Mesenchymal stem cell (in vitro differentiated cells and primary cell): Measurements from ENCODE around the gene REM1.

Experiments used
- DNase-seq: peaks from one replicate; pipeline ENCODE4 v3.0.0-alpha.2; 2013
- H2AFZ ChIP-seq: one replicate; pipeline ENCODE4 v1.6.1; 2013; ENCODE audit warnings: low read depth, mild to moderate bottlenecking, control low read depth, inconsistent platforms, low read length, moderate library complexity
- H2AK5ac ChIP-seq: 2 replicates; pipeline ENCODE4 v1.6.1; 2013; ENCODE audit warnings: low read length, moderate library complexity, mild to moderate bottlenecking, inconsistent platforms; ENCODE audit not compliant: severe bottlenecking
- H2BK120ac ChIP-seq: one replicate; pipeline ENCODE4 v1.6.1; 2013; ENCODE audit warnings: low read depth, mild to moderate bottlenecking, inconsistent platforms, low read length, moderate library complexity
- H2BK12ac ChIP-seq, 2 experiments: one replicate each; pipeline ENCODE4 v1.6.1; 2013; ENCODE audit warnings: inconsistent platforms in 2 of 2, low read length in 2 of 2, mild to moderate bottlenecking in 2 of 2, moderate library complexity in 2 of 2, control low read depth in 1 of 2
- H2BK15ac ChIP-seq: one replicate; pipeline ENCODE4 v1.6.1; 2013; ENCODE audit warnings: mild to moderate bottlenecking, low read depth, inconsistent platforms; ENCODE audit not compliant: poor library complexity, severe bottlenecking
- H2BK5ac ChIP-seq: 2 replicates; pipeline ENCODE4 v1.6.1; 2013; ENCODE audit warnings: low read depth, mild to moderate bottlenecking, low read length, control low read depth, inconsistent platforms; ENCODE audit not compliant: poor library complexity, severe bottlenecking
- H3K14ac ChIP-seq, 2 experiments: one replicate each; pipeline ENCODE4 v1.6.1; 2013; ENCODE audit warnings: inconsistent platforms in 2 of 2, low read length in 2 of 2, control low read depth in 1 of 2, mild to moderate bottlenecking in 1 of 2, moderate library complexity in 1 of 2
- H3K18ac ChIP-seq, 2 experiments: one replicate each; pipeline ENCODE4 v1.6.1; 2013; ENCODE audit warnings: inconsistent platforms in 2 of 2, low read length in 2 of 2, control low read depth in 1 of 2, low read depth in 1 of 2, mild to moderate bottlenecking in 1 of 2
- H3K23ac ChIP-seq, 2 experiments: one replicate each; pipeline ENCODE4 v1.6.1; 2013; ENCODE audit warnings: inconsistent platforms in 2 of 2, low read length in 2 of 2, mild to moderate bottlenecking in 2 of 2, moderate library complexity in 2 of 2, control low read depth in 1 of 2
- H3K27ac ChIP-seq: 2 replicates; pipeline ENCODE4 v1.5.1; 2013; ENCODE audit warnings: mild to moderate bottlenecking, moderate library complexity, low read length, control low read depth, inconsistent platforms; ENCODE audit not compliant: poor library complexity, severe bottlenecking
- H3K27me3 ChIP-seq, 2 experiments: 2 replicates each; pipeline versions ENCODE4 v1.6.1 to v1.7.0; 2013; ENCODE audit warnings: low read length in 2 of 2, mild to moderate bottlenecking in 2 of 2, moderate library complexity in 2 of 2, control low read depth in 1 of 2, inconsistent platforms in 1 of 2; ENCODE audit not compliant: control insufficient read depth in 1 of 2, insufficient read depth in 1 of 2
- H3K36me3 ChIP-seq, 2 experiments: 2 replicates each; pipeline versions ENCODE4 v1.6.1 to v1.7.0; 2013; ENCODE audit warnings: low read length in 2 of 2, control low read depth in 1 of 2, inconsistent platforms in 1 of 2, low read depth in 1 of 2, mild to moderate bottlenecking in 1 of 2; ENCODE audit not compliant: insufficient read depth in 2 of 2, control insufficient read depth in 1 of 2
- H3K4ac ChIP-seq, 2 experiments: one replicate each; pipeline ENCODE4 v1.6.1; 2013; ENCODE audit warnings: inconsistent platforms in 2 of 2, low read length in 2 of 2, mild to moderate bottlenecking in 2 of 2, moderate library complexity in 2 of 2, control low read depth in 1 of 2, low read depth in 1 of 2
- H3K4me1 ChIP-seq: 2 replicates; pipeline ENCODE4 v1.6.1; 2013; ENCODE audit warnings: low read depth, low read length, control low read depth; ENCODE audit not compliant: control insufficient read depth, insufficient read depth
- H3K4me2 ChIP-seq: 2 replicates; pipeline ENCODE4 v1.6.1; 2013; ENCODE audit warnings: low read length, mild to moderate bottlenecking, inconsistent platforms; ENCODE audit not compliant: poor library complexity, severe bottlenecking
- H3K4me3 ChIP-seq, 2 experiments: 2 replicates each; pipeline versions ENCODE4 v1.5.1 to v1.7.0; 2013; ENCODE audit warnings: low read length in 2 of 2, mild to moderate bottlenecking in 2 of 2, control low read depth in 1 of 2, low read depth in 1 of 2; ENCODE audit not compliant: insufficient read depth in 1 of 2
- H3K79me1 ChIP-seq: replicated peaks from 2 replicates; pipeline ENCODE4 v1.6.1; 2013; ENCODE audit warnings: mild to moderate bottlenecking, control low read depth, low read length, inconsistent platforms; ENCODE audit not compliant: poor library complexity, severe bottlenecking
- H3K9ac ChIP-seq: 2 replicates; pipeline ENCODE4 v1.7.0; 2013; ENCODE audit warnings: mild to moderate bottlenecking, low read length, moderate library complexity
- H3K9me3 ChIP-seq: 2 replicates; pipeline ENCODE4 v1.7.0; 2013; ENCODE audit warnings: mild to moderate bottlenecking, low read length; ENCODE audit not compliant: control insufficient read depth
- H4K8ac ChIP-seq: one replicate; pipeline ENCODE4 v1.6.1; 2013; ENCODE audit warnings: inconsistent platforms, mild to moderate bottlenecking, low read length, moderate library complexity
- H4K91ac ChIP-seq: one replicate; pipeline ENCODE4 v1.6.1; 2013; ENCODE audit warnings: mild to moderate bottlenecking, low read length, inconsistent platforms
- WGBS: methylation state at CpG from one replicate; pipeline ENCODE4 v1.1.7; 2013; ENCODE audit warnings: mixed read lengths; 5-methylcytosine and 5-hydroxymethylcytosine counted together

The REM1 gene

DNA sequence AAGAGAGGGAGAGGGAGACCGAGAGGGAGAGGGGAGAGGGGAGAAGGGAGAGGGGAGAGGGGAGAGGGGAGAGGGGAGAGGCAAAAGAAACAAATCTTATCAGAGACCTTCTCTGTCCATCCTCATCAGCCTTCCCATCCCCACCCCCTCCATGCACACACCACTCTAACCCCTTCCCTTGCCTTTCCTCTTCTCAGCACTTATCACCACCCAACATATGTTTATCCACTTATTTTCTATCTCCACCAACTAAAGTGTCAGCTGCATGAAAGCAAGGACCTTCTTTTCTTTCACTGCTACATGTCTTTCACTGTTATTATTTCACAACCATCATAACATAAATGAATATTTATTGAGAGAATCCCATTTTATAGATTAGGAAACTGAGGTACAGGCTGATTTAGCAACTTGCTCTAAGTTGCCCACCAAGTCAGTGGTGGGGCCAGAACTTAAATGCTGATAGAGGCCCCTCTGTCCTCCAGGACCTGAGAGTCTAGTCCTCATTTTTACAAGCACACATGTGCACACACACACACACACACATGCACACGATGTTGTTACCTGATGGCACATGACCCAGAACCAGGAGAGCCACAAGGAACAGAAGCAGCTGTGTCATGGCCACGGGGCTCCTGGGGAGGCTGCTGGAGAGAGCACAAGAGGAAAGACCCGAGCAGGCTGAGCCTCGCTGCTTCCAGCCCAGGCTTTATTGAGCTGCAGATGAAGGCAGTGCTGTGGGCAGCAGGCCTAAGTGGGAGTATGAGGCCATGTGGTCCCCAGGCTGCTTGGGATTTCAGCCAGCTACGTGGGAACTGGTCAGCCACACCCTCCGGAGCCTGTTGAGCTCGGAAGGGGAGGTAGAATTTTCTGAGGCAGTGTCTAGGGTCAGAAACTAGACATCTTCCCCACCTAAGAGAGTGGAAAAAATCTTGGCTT lies 2.4 kb upstream of the REM1 start:
- Histone ChIP-seq H3K4ac (no peak overlapping the region), H2BK15ac (no peak overlapping the region), H3K18ac (no peak overlapping the region), H3K23ac (no peak overlapping the region), H3K9ac (no peak overlapping the region), H3K79me1 (no peaks in the 10 kb centered on the region), H2AK5ac (no peak overlapping the region), H2BK5ac (no peak overlapping the region), H3K14ac (no peak overlapping the region), H3K4me2 (no peak overlapping the region), H3K27ac (no peak overlapping the region), H3K9me3 (no peaks in the 10 kb centered on the region), H4K8ac (no peak overlapping the region), H2AFZ (no peak overlapping the region), H2BK120ac (no peak overlapping the region), H3K27me3 (peaks cover 11 to 16% of the 10 kb centered on the region in 2 experiments), H3K36me3 (no peaks in the 10 kb centered on the region), H2BK12ac (no peak overlapping the region), H3K4me1 (no peaks in the 10 kb centered on the region), H3K4me3 (no peak overlapping the region), H4K91ac (peak overlapping the region; percentile 4)
- WGBS: 50% methylated on average over 5 of the region's 8 CpGs
- no peak for DNase-seq

DNA sequence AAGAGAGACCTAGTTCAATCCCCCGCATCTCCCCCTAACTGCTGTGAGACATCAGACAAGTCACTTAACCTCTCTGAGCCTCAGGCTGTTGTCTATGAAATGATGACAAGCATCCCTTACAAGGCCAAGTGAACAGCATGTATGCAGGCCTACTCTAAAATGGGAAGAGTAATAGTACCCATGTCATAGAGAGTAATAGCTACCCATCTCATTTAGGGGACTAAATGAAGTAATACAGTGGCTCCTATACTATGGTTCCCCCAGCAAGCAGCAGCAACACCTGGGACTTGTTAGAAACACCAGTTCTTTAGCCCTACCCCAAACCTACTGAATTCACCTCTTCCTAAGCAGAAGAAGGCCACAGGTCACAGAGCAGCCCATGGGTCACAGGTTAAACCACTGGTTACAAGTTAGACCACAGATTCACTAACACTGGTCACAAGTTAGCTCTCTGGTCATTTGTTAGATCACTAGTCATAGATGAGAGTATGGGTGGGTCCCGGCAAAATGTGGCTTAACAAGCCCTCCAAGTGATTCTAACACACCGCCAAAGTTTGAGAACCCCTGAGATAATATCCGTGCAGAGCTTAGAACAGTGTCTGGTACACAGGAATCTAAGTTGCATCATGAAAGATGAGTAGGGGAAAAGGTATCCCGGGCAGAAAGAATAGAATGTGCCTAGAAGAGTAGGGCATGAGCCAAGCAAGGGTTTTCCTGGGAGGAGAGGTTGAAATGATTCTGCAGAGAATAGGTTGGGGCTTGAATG lies 1.6 kb upstream of the REM1 start:
- WGBS: 67% methylated on average over 5 of the region's 5 CpGs
- H3K27ac ChIP-seq: no peak overlapping the region
- H3K18ac ChIP-seq: no peak overlapping the region

GRCh38 chr20:31474097-31474436 lies 1.0 kb upstream of the REM1 start:
- Histone ChIP-seq H3K4ac (no peak overlapping the region), H3K27ac (no peak overlapping the region), H3K4me3 (no peak overlapping the region), H3K23ac (no peak overlapping the region), H2BK15ac (no peak overlapping the region), H3K36me3 (no peaks in the 10 kb centered on the region), H2BK12ac (no peak overlapping the region), H4K8ac (no peak overlapping the region), H3K27me3 (peaks cover 10 to 16% of the 10 kb centered on the region in 2 experiments), H3K18ac (no peak overlapping the region), H2AK5ac (no peak overlapping the region), H3K79me1 (no peaks in the 10 kb centered on the region), H2BK120ac (no peak overlapping the region), H4K91ac (no peak overlapping the region), H3K9ac (no peak overlapping the region), H2AFZ (no peak overlapping the region), H3K4me1 (no peaks in the 10 kb centered on the region), H3K9me3 (no peaks in the 10 kb centered on the region), H3K14ac (no peak overlapping the region), H3K4me2 (no peak overlapping the region), H2BK5ac (no peak overlapping the region)
- WGBS: 54% methylated on average over 2 of the region's 2 CpGs
- DNase-seq: no peak

More for the DNA sequence above, 1.6 kb upstream of the REM1 start:
- no peak overlapping the region for H4K91ac ChIP-seq
- H3K79me1 ChIP-seq: no peaks in the 10 kb centered on the region
- no peak overlapping the region for H3K4ac ChIP-seq
- H3K27me3 ChIP-seq: peaks cover 10 to 16% of the 10 kb centered on the region in 2 experiments
- H4K8ac ChIP-seq: no peak overlapping the region
- H2BK15ac ChIP-seq: no peak overlapping the region
- no peaks in the 10 kb centered on the region for H3K9me3 ChIP-seq
- no peak for DNase-seq
- no peak overlapping the region for H3K4me3 ChIP-seq
- H2BK5ac ChIP-seq: no peak overlapping the region
- H2AFZ ChIP-seq: no peak overlapping the region
- H2AK5ac ChIP-seq: no peak overlapping the region
- no peak overlapping the region for H3K23ac ChIP-seq
- H3K9ac ChIP-seq: no peak overlapping the region
- H2BK120ac ChIP-seq: no peak overlapping the region
- no peaks in the 10 kb centered on the region for H3K36me3 ChIP-seq
- H2BK12ac ChIP-seq: no peak overlapping the region
- no peak overlapping the region for H3K4me2 ChIP-seq
- no peak overlapping the region for H3K14ac ChIP-seq
- no peaks in the 10 kb centered on the region for H3K4me1 ChIP-seq
